ENCODE measurements around the gene NFIB. TPM values are rescaled to one million over a fixed set of nuclear protein-coding genes. Genes with fewer than 3 reads are reported as not detected.

The NFIB gene
- total RNA-seq (2021; fragmentation: NEBNext Ultra II Directional; extraction: Animal tissue kit (Norgen Biotek cat#: 25700)), result 1 to 10 TPM in 4 of 6 experiments, under 1 TPM in 2; 0.69 to 6.2 (median 4.4) TPM
- long read RNA-seq, partial matches to known transcripts, result 0 of 1 reads
- long read RNA-seq, other reads (novel, unspliced or antisense), result 1 of 1 reads

DNA sequence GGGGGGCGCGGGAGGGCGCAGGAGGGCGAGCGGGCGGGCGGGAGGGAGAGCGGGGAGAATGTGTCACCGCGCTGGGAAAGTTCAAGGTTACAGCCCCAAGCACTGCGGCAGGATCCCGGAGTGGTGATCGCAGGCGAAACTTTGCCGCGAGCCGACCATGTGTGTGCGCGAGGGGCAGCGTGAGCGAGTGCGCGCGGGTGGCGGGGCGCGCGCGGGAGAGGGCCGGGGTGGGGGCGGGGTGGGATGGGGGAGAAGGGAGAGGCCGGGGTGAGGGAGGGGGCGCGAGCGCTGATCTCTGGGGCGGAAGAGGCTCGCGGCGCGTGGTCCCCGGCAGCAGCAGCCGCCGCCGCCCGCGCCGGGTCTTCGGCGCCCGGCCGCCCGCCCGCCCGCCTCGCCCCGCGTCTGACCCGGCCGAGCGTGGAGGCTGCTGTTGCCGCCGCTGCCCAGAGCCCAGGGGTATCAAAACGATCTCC is at the start of gene NFIB:
Gene NFIB, minus strand, starts transcription at position 191 of the 473 bp plus-strand sequence. CDS start 630 bp downstream, outside the sequence.
- TF ChIP-seq, protein P1, sequence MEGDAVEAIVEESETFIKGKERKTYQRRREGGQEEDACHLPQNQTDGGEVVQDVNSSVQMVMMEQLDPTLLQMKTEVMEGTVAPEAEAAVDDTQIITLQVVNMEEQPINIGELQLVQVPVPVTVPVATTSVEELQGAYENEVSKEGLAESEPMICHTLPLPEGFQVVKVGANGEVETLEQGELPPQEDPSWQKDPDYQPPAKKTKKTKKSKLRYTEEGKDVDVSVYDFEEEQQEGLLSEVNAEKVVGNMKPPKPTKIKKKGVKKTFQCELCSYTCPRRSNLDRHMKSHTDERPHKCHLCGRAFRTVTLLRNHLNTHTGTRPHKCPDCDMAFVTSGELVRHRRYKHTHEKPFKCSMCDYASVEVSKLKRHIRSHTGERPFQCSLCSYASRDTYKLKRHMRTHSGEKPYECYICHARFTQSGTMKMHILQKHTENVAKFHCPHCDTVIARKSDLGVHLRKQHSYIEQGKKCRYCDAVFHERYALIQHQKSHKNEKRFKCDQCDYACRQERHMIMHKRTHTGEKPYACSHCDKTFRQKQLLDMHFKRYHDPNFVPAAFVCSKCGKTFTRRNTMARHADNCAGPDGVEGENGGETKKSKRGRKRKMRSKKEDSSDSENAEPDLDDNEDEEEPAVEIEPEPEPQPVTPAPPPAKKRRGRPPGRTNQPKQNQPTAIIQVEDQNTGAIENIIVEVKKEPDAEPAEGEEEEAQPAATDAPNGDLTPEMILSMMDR (IDR thresholded peaks at IDR 0.05), result no peak
- peaks cover 29% of the 10 kb centered on the region for H3K27me3 Mint-ChIP-seq (ENCODE audit: insufficient read depth)

DNA sequence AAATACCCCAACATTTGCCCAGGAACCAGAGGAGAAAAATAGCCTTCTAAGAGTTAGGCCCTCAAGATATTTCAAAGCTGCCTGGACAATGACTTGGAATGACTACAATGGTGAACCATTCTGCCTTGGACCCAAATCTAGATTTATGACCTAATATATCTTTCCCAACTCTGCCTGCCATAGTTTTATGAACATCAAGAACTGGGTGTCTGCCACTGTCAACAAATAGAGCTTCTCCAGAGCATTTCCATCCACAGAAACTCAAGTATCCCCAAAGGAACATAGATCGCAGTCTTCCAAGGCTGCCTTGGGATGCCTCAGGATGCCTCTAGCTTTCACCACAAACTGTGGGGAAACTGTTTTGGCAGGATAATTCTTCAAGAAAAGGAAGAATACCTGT is 48.2 kb upstream of the NFIB start:
- H3K9me3 Mint-ChIP-seq, result peaks cover 2% of the 10 kb centered on the region; the same call in 1 of the 2 replicates
- TF ChIP-seq, protein P1 (IDR thresholded peaks at IDR 0.05), result no peak
- H3K27ac Mint-ChIP-seq, result no peak overlapping the region
- peaks cover 36% of the 10 kb centered on the region for H3K4me1 Mint-ChIP-seq (ENCODE audit: low read depth)
- DNase-seq, result peak; percentile 1
- no peak overlapping the region for H3K4me3 Mint-ChIP-seq
- H3K27me3 Mint-ChIP-seq (ENCODE audit: insufficient read depth), result peaks cover 4% of the 10 kb centered on the region
- no peaks in the 10 kb centered on the region for H3K36me3 Mint-ChIP-seq (ENCODE audit: low read depth)

More for the DNA sequence above, at the start of gene NFIB:
- no peaks in the 10 kb centered on the region for H3K36me3 Mint-ChIP-seq (ENCODE audit: low read depth)
- H3K27ac Mint-ChIP-seq, result peak within 1 kb of the TSS; percentile 90
- H3K9me3 Mint-ChIP-seq, result no peaks in the 10 kb centered on the region
- peak within 1 kb of the TSS; percentile 96 for H3K4me3 Mint-ChIP-seq
- peaks cover 26% of the 10 kb centered on the region for H3K4me1 Mint-ChIP-seq (ENCODE audit: low read depth)
- DNase-seq, result no peak

DNA sequence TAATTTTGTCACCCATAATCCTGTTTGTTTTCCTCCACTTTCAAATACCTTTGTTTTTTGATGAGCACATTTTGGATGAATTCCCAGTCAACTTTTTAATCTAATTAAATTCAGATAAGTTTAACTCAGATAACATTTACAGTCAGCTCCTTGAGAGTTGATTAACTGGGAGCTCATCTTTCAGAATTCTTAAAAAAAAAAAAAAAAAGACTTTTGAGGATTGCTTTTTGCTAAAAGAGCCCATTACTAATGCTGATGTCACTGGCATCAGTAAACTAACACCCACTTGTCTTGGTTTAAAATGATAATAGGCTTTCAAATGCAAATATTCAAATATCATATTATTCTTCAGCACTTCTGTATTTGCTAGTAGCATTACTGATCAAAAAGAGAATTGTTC is 47.1 kb upstream of the NFIB start:
- TF ChIP-seq, protein P1 (IDR thresholded peaks at IDR 0.05), result no peak
- Mint-ChIP-seq H3K36me3 (ENCODE audit: low read depth) (no peaks in the 10 kb centered on the region), H3K4me3 (no peak overlapping the region), H3K4me1 (ENCODE audit: low read depth) (peaks cover 25% of the 10 kb centered on the region), H3K27ac (no peak overlapping the region), H3K27me3 (ENCODE audit: insufficient read depth) (peaks cover 3% of the 10 kb centered on the region), H3K9me3 (no peaks in the 10 kb centered on the region)
- no peak for DNase-seq

DNA sequence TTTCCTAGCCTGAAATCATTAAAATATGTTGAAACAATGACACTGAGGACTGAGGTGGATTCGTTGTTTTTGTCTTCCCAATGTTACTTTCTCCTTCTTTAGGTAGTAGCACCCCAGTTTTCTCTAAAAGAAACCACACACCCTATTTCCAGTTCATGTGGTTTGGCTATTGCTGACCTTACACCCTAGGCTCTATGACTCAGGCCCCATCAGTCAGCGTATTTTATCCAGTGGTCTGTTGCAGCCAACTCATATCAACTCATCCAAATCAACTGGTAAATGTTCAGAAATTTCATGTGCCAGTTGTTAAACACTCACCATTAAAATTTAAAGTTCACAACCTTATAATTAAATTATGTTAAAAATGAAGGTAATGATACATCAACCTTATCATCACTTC is 44.6 kb upstream of the NFIB start:
- H3K4me3 Mint-ChIP-seq, result no peak overlapping the region
- TF ChIP-seq, protein P1 (IDR thresholded peaks at IDR 0.05), result no peak
- H3K36me3 Mint-ChIP-seq (ENCODE audit: low read depth), result no peaks in the 10 kb centered on the region
- H3K27me3 Mint-ChIP-seq (ENCODE audit: insufficient read depth), result peaks cover 7% of the 10 kb centered on the region
- H3K9me3 Mint-ChIP-seq, result no peaks in the 10 kb centered on the region
- DNase-seq, result no peak
- peaks cover 16% of the 10 kb centered on the region for H3K4me1 Mint-ChIP-seq (ENCODE audit: low read depth)
- H3K27ac Mint-ChIP-seq, result no peak overlapping the region

DNA sequence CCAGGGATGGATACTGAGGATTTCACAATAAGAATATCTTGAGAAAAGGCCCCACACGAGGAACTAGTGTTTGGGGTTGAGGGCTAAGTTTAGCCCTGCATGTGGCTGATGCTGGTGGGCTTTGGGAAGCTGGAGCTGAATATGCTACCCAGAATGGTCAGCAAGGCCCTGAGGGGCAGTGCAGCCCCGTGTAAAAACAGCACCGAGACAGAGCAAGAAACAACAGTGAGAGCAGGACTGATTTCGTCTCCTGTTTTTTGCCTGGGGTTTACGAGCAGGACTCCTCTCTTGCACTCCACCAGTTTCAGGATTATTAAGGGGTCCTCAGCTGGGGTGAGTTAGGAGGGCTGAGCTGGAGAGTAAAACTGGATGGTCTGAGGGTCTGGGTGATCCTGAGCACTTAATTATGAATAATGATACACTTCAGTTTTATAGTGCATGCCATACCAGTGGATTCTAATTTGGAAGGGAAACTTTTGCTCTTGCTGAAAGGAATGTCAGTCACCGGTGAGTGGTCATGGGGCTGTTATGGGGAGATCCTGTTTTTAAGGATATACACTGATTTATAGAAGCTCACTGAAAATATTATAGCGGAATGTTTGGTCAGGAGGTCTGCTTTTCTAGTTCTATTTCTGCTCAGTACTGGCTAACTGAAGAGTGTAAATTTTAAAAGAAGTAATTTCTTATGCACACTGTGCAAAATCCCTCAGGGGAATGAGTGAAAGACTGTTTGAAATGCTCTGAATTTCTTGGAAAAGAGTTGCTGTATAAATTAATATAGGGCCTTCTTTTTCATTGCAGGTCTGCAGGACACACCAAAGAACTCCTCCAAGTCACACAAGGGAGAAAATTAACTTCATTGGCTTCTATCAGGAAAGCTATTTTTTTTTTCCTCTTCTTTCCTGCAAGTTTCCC is 42.7 kb upstream of the NFIB start:
- TF ChIP-seq, protein P1 (IDR thresholded peaks at IDR 0.05), result no peak
- no peak for DNase-seq
- no peak overlapping the region for H3K4me3 Mint-ChIP-seq
- peaks cover 21% of the 10 kb centered on the region for H3K4me1 Mint-ChIP-seq (ENCODE audit: low read depth)
- no peaks in the 10 kb centered on the region for H3K36me3 Mint-ChIP-seq (ENCODE audit: low read depth)
- no peaks in the 10 kb centered on the region for H3K9me3 Mint-ChIP-seq
- no peak overlapping the region for H3K27ac Mint-ChIP-seq
- peaks cover 11% of the 10 kb centered on the region for H3K27me3 Mint-ChIP-seq (ENCODE audit: insufficient read depth)

Measured in HFFc6 (cell line).